Progenitor cell of endocrine pancreas (in vitro differentiated cells): ENCODE data around the gene PKIG. TPM values are rescaled to one million over a fixed set of nuclear protein-coding genes. Genes with fewer than 3 reads are reported as not detected.
A peak's percentile ranks its signal among the peaks of the same experiment; 100 is the strongest.

ENCODE experiments used
- DNase-seq: peaks from one replicate; pipeline ENCODE4 v3.0.0; 2021; ENCODE audit warnings: low spot score; ENCODE audit not compliant: unreplicated experiment
- H3K27ac Mint-ChIP-seq: 2 replicates; pipeline ENCODE4 v1.8.0; 2021; ENCODE audit warnings: mild to moderate bottlenecking, moderate library complexity, mixed read lengths
- H3K27me3 Mint-ChIP-seq: 2 replicates; pipeline ENCODE4 v1.8.0; 2021; ENCODE audit warnings: mixed read lengths
- H3K36me3 Mint-ChIP-seq: 2 replicates; pipeline ENCODE4 v1.8.0; 2022; ENCODE audit warnings: mixed read lengths; ENCODE audit not compliant: insufficient read depth
- H3K4me1 Mint-ChIP-seq: 2 replicates; pipeline ENCODE4 v1.8.0; 2021; ENCODE audit warnings: low read depth, mixed read lengths
- H3K4me3 Mint-ChIP-seq: 2 replicates; pipeline ENCODE4 v1.8.0; 2021; ENCODE audit warnings: low read depth, mild to moderate bottlenecking, moderate library complexity, mixed read lengths
- H3K9me3 Mint-ChIP-seq: 2 replicates; pipeline ENCODE4 v1.8.0; 2021; ENCODE audit warnings: low read depth, mixed read lengths
- total RNA-seq: library from RNA; stranded (reverse); gene quantifications from 2 replicates; pipeline ENCODE4 v1.2.1, GENCODE V29; 2021
- TF ChIP-seq, protein P1 (sequence below): fragments of 200-600 bp; sonication (generic); IDR thresholded peaks from one replicate; pipeline ENCODE4 v1.5.0; 2021; ENCODE audit warnings: antibody characterized with exemption, mild to moderate bottlenecking; ENCODE audit not compliant: unreplicated experiment

PKIG gene
- total RNA-seq, 1 donor from 2014 or later: 36.5 TPM

GRCh38 chr20:44603327-44603726 lies 20.9 kb downstream of the PKIG start:
- Mint-ChIP-seq H3K9me3 (no peaks in the 10 kb centered on the region), H3K36me3 (peaks cover 2% of the 10 kb centered on the region), H3K27ac (no peak overlapping the region), H3K4me3 (no peak overlapping the region), H3K4me1 (no peaks in the 10 kb centered on the region), H3K27me3 (no peaks in the 10 kb centered on the region)
- TF ChIP-seq, protein P1, sequence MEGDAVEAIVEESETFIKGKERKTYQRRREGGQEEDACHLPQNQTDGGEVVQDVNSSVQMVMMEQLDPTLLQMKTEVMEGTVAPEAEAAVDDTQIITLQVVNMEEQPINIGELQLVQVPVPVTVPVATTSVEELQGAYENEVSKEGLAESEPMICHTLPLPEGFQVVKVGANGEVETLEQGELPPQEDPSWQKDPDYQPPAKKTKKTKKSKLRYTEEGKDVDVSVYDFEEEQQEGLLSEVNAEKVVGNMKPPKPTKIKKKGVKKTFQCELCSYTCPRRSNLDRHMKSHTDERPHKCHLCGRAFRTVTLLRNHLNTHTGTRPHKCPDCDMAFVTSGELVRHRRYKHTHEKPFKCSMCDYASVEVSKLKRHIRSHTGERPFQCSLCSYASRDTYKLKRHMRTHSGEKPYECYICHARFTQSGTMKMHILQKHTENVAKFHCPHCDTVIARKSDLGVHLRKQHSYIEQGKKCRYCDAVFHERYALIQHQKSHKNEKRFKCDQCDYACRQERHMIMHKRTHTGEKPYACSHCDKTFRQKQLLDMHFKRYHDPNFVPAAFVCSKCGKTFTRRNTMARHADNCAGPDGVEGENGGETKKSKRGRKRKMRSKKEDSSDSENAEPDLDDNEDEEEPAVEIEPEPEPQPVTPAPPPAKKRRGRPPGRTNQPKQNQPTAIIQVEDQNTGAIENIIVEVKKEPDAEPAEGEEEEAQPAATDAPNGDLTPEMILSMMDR: no peak
- DNase-seq: no peak

DNA sequence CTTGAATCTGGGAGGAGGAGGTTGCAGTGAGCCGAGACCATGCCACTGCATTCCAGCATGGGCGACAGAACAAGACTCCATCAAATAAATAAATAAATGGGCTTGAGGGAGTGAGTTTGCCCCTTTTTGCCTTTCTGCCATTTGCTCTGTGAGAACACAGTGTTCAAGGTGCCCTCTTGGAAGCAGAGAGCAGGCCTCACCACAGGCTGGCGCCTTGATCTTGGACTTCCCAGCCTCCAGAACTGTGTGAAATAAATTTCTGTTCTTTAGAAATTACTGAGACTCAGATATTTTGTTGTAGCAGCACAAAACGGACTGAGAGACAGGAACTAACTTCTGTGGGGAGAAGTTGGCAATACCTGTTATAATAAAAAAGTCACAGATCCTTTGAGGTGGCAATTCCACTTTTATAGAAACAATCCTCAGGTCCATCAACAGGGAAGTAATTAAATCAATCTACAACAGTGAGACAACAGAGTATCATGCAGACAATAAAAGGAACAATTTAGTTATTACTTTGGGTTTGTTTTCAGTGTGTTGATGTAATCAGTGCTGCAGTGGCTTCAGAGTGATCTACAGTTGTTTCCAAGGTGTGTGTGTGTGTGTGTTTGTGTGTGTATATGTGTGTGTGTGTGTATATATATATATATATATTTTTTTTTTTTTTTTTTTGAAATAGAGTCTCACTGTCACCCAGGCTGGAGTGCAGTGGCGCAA lies 24.5 kb downstream of the PKIG start:
- Mint-ChIP-seq H3K27ac (no peak overlapping the region), H3K4me1 (peaks cover 4% of the 10 kb centered on the region)
- TF ChIP-seq, protein P1: no peak

DNA sequence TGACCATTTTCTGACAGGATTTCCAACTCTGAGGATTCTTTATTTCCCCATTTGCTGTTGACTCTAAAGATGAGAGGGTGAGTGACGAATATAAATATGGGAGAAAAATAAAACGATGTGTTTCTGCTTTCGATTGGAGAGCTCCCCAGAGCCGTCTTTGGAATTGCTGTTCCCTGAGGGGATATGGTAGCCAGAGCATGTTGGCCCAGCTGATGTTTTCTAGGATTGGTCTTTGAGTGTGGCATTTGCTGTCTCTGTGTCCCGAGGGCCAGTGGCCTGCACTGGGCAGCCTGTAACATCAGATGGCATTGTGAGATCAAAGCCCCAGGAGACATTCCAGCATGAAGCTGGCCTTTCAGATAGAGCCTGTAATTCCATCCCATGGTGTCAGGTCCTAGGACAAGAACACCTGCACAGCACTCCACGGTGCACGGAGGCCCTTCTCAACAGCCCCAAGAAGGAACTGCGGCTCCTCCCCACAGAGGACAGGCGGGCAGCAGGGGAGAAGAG lies 26.7 kb downstream of the PKIG start:
- Mint-ChIP-seq H3K27me3 (no peaks in the 10 kb centered on the region), H3K9me3 (no peaks in the 10 kb centered on the region), H3K4me3 (no peak overlapping the region), H3K27ac (peak overlapping the region; percentile 16), H3K36me3 (peaks cover 5% of the 10 kb centered on the region), H3K4me1 (peaks cover 4% of the 10 kb centered on the region)
- TF ChIP-seq, protein P1: no peak
- no peak for DNase-seq

More for the DNA sequence above, 24.5 kb downstream of the PKIG start:
- Mint-ChIP-seq H3K36me3 (peaks cover 1% of the 10 kb centered on the region), H3K27me3 (no peaks in the 10 kb centered on the region), H3K4me3 (no peak overlapping the region), H3K9me3 (no peaks in the 10 kb centered on the region)
- no peak for DNase-seq

- peak overlapping the region; percentile 43 for H3K4me3 Mint-ChIP-seq
- H3K4me1 Mint-ChIP-seq: peaks cover 4% of the 10 kb centered on the region
- no peaks in the 10 kb centered on the region for H3K27me3 Mint-ChIP-seq
- peaks cover 7% of the 10 kb centered on the region for H3K36me3 Mint-ChIP-seq
- H3K9me3 Mint-ChIP-seq: no peaks in the 10 kb centered on the region
- peak overlapping the region; percentile 88 for H3K27ac Mint-ChIP-seq
- peak; percentile 87 for DNase-seq
- TF ChIP-seq, protein P1: peak; percentile 95
These were observed 27.3 kb downstream of the PKIG start for GRCh38 chr20:44609516-44610312.

- Mint-ChIP-seq H3K36me3 (peaks cover 10% of the 10 kb centered on the region), H3K4me1 (peaks cover 4% of the 10 kb centered on the region), H3K27ac (no peak overlapping the region), H3K4me3 (no peak overlapping the region), H3K27me3 (no peaks in the 10 kb centered on the region), H3K9me3 (no peaks in the 10 kb centered on the region)
- DNase-seq: no peak
- TF ChIP-seq, protein P1: no peak
These were observed 28.1 kb downstream of the PKIG start for GRCh38 chr20:44610313-44610962.
